ENCODE measurements around the gene ZDHHC23. TPM values are rescaled to one million over a fixed set of nuclear protein-coding genes. Genes with fewer than 3 reads are reported as not detected.

ZDHHC23 gene, protein sequence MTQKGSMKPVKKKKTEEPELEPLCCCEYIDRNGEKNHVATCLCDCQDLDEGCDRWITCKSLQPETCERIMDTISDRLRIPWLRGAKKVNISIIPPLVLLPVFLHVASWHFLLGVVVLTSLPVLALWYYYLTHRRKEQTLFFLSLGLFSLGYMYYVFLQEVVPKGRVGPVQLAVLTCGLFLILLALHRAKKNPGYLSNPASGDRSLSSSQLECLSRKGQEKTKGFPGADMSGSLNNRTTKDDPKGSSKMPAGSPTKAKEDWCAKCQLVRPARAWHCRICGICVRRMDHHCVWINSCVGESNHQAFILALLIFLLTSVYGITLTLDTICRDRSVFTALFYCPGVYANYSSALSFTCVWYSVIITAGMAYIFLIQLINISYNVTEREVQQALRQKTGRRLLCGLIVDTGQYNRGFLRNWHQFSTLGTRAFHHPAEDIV
- 4.1 TPM for polyA plus RNA-seq

DNA sequence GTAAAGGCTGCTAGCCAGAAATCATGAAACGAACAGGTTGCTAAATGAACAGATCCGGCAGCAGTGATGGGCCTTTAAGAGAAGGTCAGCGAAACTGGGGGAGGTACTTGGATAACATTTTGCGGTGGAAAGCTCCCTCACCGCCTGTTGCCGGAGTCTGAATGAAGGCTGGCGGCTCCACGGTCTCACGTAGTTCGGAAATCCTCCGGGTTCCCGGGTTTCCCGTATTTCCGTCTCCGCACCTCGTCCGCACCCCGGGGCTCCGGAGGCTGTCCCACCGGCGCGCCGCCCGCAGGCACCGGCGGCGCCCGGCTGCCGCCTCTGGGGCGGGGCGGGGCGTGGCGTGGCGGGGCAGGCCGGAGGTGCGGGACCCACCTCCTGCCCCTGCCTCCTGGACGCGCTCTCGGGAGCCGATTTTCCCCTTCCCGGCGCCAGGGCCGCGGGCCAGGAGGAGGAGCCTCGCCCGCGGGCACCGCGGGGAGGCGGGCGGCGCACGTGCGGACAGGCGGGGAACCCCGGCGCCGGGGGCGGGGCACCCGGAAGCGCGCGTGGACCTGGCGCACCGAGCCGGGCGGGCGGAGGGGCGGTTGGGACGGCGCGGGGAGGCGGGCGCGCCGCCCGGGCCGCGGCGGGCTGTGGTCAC, at the start of gene ZDHHC23:
ZDHHC23 (plus strand) TSS at position 642 of the 643 bp plus-strand sequence. CDS start 790 bp downstream, outside the sequence.
- Mint-ChIP-seq H3K4me1 (peaks cover 10 to 20% (median 16%) of the 10 kb centered on the region in 3 donors), H3K4me3 (peak within 1 kb of the TSS; percentile 87 to 95 (median 92)), H3K27me3 (no peaks in the 10 kb centered on the region), H3K27ac (peak within 1 kb of the TSS; percentile 87 to 91 (median 91)), H3K9me3 (peaks cover 0 to 3% (median 0%) of the 10 kb centered on the region in 3 donors), H3K36me3 (peaks cover 5% of the 10 kb centered on the region)

DNA sequence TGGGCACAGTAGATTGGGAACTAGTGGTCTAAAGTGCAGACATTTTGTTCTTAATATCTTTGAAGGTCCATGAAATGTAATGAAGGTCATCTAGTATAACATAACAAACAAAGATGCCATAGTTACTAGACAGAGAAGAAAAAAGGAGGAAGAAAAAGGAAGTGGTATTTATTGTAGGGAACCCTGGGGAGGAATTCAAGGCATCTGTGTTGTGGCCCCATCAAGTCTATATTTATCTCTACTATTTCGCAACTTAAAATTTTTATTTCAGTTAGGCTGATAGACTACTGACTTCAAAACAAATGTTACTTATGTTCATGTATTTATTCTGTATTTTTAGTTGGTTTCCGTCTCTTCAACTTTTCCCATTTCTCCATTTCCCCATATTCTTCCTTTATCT, 48.9 kb upstream of the ZDHHC23 start:
- Mint-ChIP-seq H3K27ac (no peak overlapping the region), H3K9me3 (no peaks in the 10 kb centered on the region), H3K36me3 (peaks cover 12% of the 10 kb centered on the region), H3K4me1 (peaks cover 0 to 6% (median 2%) of the 10 kb centered on the region in 3 donors), H3K4me3 (no peak overlapping the region), H3K27me3 (no peaks in the 10 kb centered on the region)

GRCh38 chr3:113906568-113907140, 41.2 kb upstream of the ZDHHC23 start:
- Mint-ChIP-seq H3K9me3 (no peaks in the 10 kb centered on the region), H3K27ac (peak overlapping the region in 1 of 3 donors; percentile 28), H3K4me3 (no peak overlapping the region), H3K36me3 (peaks cover 8% of the 10 kb centered on the region), H3K4me1 (peaks cover 0 to 2% (median 0%) of the 10 kb centered on the region in 3 donors), H3K27me3 (no peaks in the 10 kb centered on the region)

GRCh38 chr3:113908133-113908532, 39.7 kb upstream of the ZDHHC23 start:
- no peaks in the 10 kb centered on the region for H3K27me3 Mint-ChIP-seq
- H3K36me3 Mint-ChIP-seq, result peaks cover 8% of the 10 kb centered on the region
- H3K9me3 Mint-ChIP-seq, result no peaks in the 10 kb centered on the region
- H3K4me1 Mint-ChIP-seq, result peaks cover 0 to 6% (median 3%) of the 10 kb centered on the region in 3 donors
- H3K27ac Mint-ChIP-seq, result no peak overlapping the region
- no peak overlapping the region for H3K4me3 Mint-ChIP-seq

DNA sequence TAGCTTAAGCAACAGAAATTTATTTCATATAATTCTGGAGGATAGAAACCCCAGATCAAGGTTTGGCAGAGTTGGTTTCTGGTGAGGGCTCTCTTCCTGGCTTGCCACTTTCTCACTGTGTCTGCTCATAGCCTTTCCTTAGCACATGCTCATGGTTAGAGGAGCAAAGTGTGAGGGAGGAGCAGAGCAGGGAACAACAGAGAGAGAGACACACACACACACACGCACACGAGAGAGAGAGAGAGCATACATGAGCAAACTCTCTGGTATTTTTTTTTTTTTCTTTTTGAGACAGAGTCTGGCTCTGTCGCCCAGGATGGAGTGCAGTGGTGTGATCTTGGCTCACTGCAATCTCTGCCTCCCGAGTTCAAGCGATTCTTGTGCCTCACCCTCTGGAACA, 36.8 kb upstream of the ZDHHC23 start:
- Mint-ChIP-seq H3K9me3 (no peaks in the 10 kb centered on the region), H3K36me3 (peaks cover 1% of the 10 kb centered on the region)

DNA sequence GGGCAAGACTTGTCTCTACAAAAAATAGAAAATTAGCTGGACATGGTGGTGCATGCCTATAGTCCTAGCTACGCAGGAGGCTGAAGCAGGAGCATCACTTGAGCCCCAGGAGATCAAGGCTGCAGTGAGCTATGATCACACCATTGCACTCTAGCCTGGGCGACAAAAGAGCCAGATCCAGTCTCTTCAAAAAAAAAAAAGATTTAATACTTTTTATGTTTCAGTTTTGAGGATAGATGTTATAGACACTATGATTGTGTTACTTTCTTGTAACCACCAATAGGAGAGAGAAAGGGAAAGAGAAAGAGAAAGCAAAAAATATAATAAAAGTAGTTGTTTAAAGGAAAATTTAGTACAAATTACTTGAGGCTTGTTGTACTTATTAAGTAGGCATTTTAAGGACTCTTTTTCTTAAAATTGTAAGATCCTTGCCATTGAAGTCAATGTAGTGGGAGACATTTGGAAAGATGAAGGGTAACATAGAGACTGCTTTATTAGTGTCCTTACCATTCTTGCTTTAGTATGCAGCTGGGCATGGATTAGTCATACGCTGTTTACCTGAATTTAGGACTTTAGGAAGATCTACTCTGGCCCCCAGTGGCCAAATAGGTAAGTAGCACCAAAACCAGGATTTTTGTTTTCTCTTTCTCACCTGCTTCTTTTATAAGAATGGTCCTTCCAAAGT, 35.1 kb upstream of the ZDHHC23 start:
- H3K36me3 Mint-ChIP-seq, result peaks cover 1% of the 10 kb centered on the region
- no peaks in the 10 kb centered on the region for H3K27me3 Mint-ChIP-seq
- peak overlapping the region in 3 of 4 donors; percentile 42 to 61 (median 46) for H3K4me3 Mint-ChIP-seq
- peak overlapping the region in 2 of 3 donors; percentile 2 to 40 for H3K27ac Mint-ChIP-seq
- H3K9me3 Mint-ChIP-seq, result no peaks in the 10 kb centered on the region
- H3K4me1 Mint-ChIP-seq, result peaks cover 0 to 6% (median 3%) of the 10 kb centered on the region in 3 donors

More for the DNA sequence above, 36.8 kb upstream of the ZDHHC23 start:
- Mint-ChIP-seq H3K27me3 (no peaks in the 10 kb centered on the region), H3K4me1 (peaks cover 0 to 6% (median 3%) of the 10 kb centered on the region in 3 donors), H3K4me3 (no peak overlapping the region), H3K27ac (peak overlapping the region in 1 of 3 donors; percentile 13)

DNA sequence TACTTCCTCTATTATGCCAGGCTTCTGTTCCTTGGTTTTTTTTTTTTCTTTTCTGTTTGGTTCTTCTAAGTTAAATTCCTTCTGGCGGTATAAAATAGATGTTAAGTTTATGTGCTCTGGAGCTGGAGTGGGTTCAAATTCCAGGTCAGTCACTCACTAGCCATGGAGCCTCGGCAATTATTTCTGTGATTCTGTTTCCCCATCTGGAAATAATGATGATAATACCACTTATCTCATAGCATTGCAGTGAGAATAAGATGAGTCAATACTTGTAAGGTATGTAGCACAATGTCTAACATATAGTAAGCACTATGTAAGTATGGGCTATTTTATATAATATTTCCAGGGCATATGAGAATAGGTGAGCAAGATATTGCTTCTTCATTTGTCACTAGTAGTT, 33.2 kb upstream of the ZDHHC23 start:
- Mint-ChIP-seq H3K4me1 (peaks cover 0 to 6% (median 3%) of the 10 kb centered on the region in 3 donors), H3K4me3 (no peak overlapping the region), H3K9me3 (no peaks in the 10 kb centered on the region), H3K36me3 (peaks cover 1% of the 10 kb centered on the region), H3K27me3 (no peaks in the 10 kb centered on the region), H3K27ac (no peak overlapping the region)

- peaks cover 5 to 18% (median 6%) of the 10 kb centered on the region in 3 donors for H3K9me3 Mint-ChIP-seq
- peak overlapping the region in 1 of 3 donors; percentile 55 for H3K27ac Mint-ChIP-seq
- peaks cover 0 to 15% (median 8%) of the 10 kb centered on the region in 3 donors for H3K4me1 Mint-ChIP-seq
- no peak overlapping the region for H3K4me3 Mint-ChIP-seq
- peaks cover 25% of the 10 kb centered on the region for H3K36me3 Mint-ChIP-seq
- H3K27me3 Mint-ChIP-seq, result no peaks in the 10 kb centered on the region
Observed at GRCh38 chr3:113927556-113927955, 20.3 kb upstream of the ZDHHC23 start.

DNA sequence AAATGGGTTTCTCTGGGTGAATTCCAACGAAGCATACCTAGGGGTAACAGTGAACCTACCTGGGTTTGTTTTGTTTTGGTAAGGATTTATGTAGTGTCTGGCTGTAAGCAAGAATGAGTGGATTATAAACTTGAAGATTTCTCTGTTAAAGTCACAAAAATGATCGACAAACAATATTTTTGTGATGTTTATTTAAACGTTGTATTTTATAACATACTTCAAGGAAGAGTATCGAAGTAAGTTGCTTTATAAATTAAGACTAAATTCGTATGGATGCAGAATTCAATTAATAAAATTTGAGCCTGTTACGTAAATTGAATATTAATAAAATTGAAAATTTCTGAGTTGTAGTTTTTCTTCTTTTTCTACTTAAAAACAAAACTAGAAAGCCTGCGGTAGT, 982 bp upstream of the ZDHHC23 start:
- Mint-ChIP-seq H3K4me1 (peaks cover 10 to 16% (median 16%) of the 10 kb centered on the region in 3 donors), H3K27me3 (no peaks in the 10 kb centered on the region), H3K9me3 (no peaks in the 10 kb centered on the region), H3K36me3 (no peaks in the 10 kb centered on the region), H3K27ac (peak overlapping the region; percentile 86 to 91 (median 91)), H3K4me3 (peak overlapping the region; percentile 87 to 95 (median 92))

GRCh38 chr3:113948015-113948917, 453 bp downstream of the ZDHHC23 start:
- Mint-ChIP-seq H3K9me3 (peaks cover 0 to 3% (median 0%) of the 10 kb centered on the region in 3 donors), H3K4me1 (peaks cover 15 to 26% (median 16%) of the 10 kb centered on the region in 3 donors), H3K27ac (peak overlapping the region; percentile 5 to 87 (median 76)), H3K36me3 (peaks cover 12% of the 10 kb centered on the region), H3K4me3 (peak overlapping the region; percentile 80 to 88 (median 86)), H3K27me3 (no peaks in the 10 kb centered on the region)

- no peak overlapping the region for H3K27ac Mint-ChIP-seq
- H3K36me3 Mint-ChIP-seq, result peaks cover 14% of the 10 kb centered on the region
- H3K27me3 Mint-ChIP-seq, result no peaks in the 10 kb centered on the region
- peak overlapping the region in 2 of 4 donors; percentile 4 to 53 for H3K4me3 Mint-ChIP-seq
- peaks cover 0 to 3% (median 0%) of the 10 kb centered on the region in 3 donors for H3K9me3 Mint-ChIP-seq
- peaks cover 16 to 24% (median 20%) of the 10 kb centered on the region in 3 donors for H3K4me1 Mint-ChIP-seq
Observed at GRCh38 chr3:113952921-113953320, 5.1 kb downstream of the ZDHHC23 start.

- H3K9me3 Mint-ChIP-seq, result peaks cover 0 to 3% (median 0%) of the 10 kb centered on the region in 3 donors
- no peak overlapping the region for H3K27ac Mint-ChIP-seq
- H3K4me3 Mint-ChIP-seq, result no peak overlapping the region
- peaks cover 13 to 22% (median 18%) of the 10 kb centered on the region in 3 donors for H3K4me1 Mint-ChIP-seq
- peaks cover 14% of the 10 kb centered on the region for H3K36me3 Mint-ChIP-seq
- H3K27me3 Mint-ChIP-seq, result no peaks in the 10 kb centered on the region
Observed at GRCh38 chr3:113953677-113954076, 5.9 kb downstream of the ZDHHC23 start.

- peaks cover 0 to 3% (median 0%) of the 10 kb centered on the region in 3 donors for H3K9me3 Mint-ChIP-seq
- no peaks in the 10 kb centered on the region for H3K27me3 Mint-ChIP-seq
- H3K36me3 Mint-ChIP-seq, result peaks cover 14% of the 10 kb centered on the region
- H3K4me3 Mint-ChIP-seq, result no peak overlapping the region
- no peak overlapping the region for H3K27ac Mint-ChIP-seq
- peaks cover 8 to 17% (median 17%) of the 10 kb centered on the region in 3 donors for H3K4me1 Mint-ChIP-seq
Observed at GRCh38 chr3:113954091-113954685, 6.4 kb downstream of the ZDHHC23 start.

All from IgD-negative memory B cell (primary cell).